GM12878 (cell line): ENCODE results near the gene PPP2R5D. TPM values are rescaled to one million over a fixed set of nuclear protein-coding genes. Genes with fewer than 3 reads are reported as not detected.

Experiments used
- ATAC-seq: fragments of 200-7000 bp; cut with Tn5 transposase; 3 replicates; pipeline ENCODE4 v1.9.1; 2020; ENCODE audit warnings: mild to moderate bottlenecking, moderate library complexity
- BruUV-seq: library from RNA; stranded (reverse); fragments of 400-500 nt; replicated peaks from 2 replicates; lab custom pipeline; 2021; lab: Mats Ljungman, UMichigan
- CTCF ChIA-PET: fragments of 300-600 bp; sonication (Branson Sonifier 250); formaldehyde crosslinking; extraction: SDS; loops from one replicate; lab custom pipeline; 2021; ENCODE audit warnings: inconsistent platforms; lab: Yijun Ruan, JAX
- POLR2A ChIA-PET: fragments of 350-600 bp; formaldehyde crosslinking; extraction: SDS; loops from one replicate; lab custom pipeline; 2021; ENCODE audit warnings: inconsistent platforms; lab: Charles Lee
- RAD21 ChIA-PET: fragments of 300-600 bp; sonication (Branson Sonifier 250); formaldehyde crosslinking; loops from one replicate; lab custom pipeline; 2023; ENCODE audit warnings: antibody characterized with exemption; ENCODE audit not compliant: unreplicated experiment; lab: Charles Lee
- SMC1A ChIA-PET: fragments of 300-600 bp; sonication (Branson Sonifier 250); formaldehyde crosslinking; loops from one replicate; lab custom pipeline; 2023; ENCODE audit not compliant: unreplicated experiment, uncharacterized antibody; lab: Charles Lee
- DNase-seq: peaks from one replicate; pipeline ENCODE4 v3.0.0-alpha.2; 2011; ENCODE audit warnings: low read depth, low spot score
- FAIRE-seq: peaks from 3 replicates; lab custom pipeline; 2011; peaks lifted over from hg19 to GRCh38; lab: Jason Lieb, UNC
- H2AFZ ChIP-seq: 2 replicates; pipeline ENCODE4 v1.6.0; 2011; ENCODE audit warnings: low read depth, low read length, control low read depth; ENCODE audit not compliant: control insufficient read depth
- H3K27ac ChIP-seq: 2 replicates; pipeline ENCODE4 v1.5.1; 2011; ENCODE audit warnings: control low read depth; ENCODE audit not compliant: control insufficient read depth, insufficient read depth
- H3K27me3 ChIP-seq, 2 experiments: replicated peaks in 1 of 2; 2 replicates each; pipeline versions ENCODE4 v1.6.0 to v1.6.1; 2011; ENCODE audit warnings: low read length in 1 of 2; ENCODE audit not compliant: control insufficient read depth in 2 of 2, insufficient read depth in 2 of 2
- H3K36me3 ChIP-seq, 2 experiments: 2 replicates each; pipeline ENCODE4 v1.5.1; 2011; ENCODE audit warnings: low read length in 1 of 2; ENCODE audit not compliant: control insufficient read depth in 2 of 2, insufficient read depth in 2 of 2
- H3K4me1 ChIP-seq: 2 replicates; pipeline ENCODE4 v1.6.1; 2011; ENCODE audit warnings: mild to moderate bottlenecking, low read length, moderate library complexity, mixed read lengths; ENCODE audit not compliant: control insufficient read depth, insufficient read depth
- H3K4me2 ChIP-seq: 2 replicates; pipeline ENCODE4 v1.6.0; 2011; ENCODE audit warnings: control low read depth; ENCODE audit not compliant: control insufficient read depth, insufficient read depth
- H3K4me3 ChIP-seq: fragments of 200-600 bp; sonication (generic); 2 replicates; pipeline ENCODE4 v1.5.1; 2016
- H3K79me2 ChIP-seq: 2 replicates; pipeline ENCODE4 v1.6.0; 2011; ENCODE audit warnings: low read length; ENCODE audit not compliant: control insufficient read depth, insufficient read depth
- H3K9ac ChIP-seq: 2 replicates; pipeline ENCODE4 v1.8.0; 2011; ENCODE audit warnings: low read length, control low read depth, mixed read lengths; ENCODE audit not compliant: control insufficient read depth, insufficient read depth
- H3K9me3 ChIP-seq: replicated peaks from 3 replicates; pipeline ENCODE4 v1.5.1; 2011; ENCODE audit warnings: mild to moderate bottlenecking, low read length; ENCODE audit not compliant: control insufficient read depth, insufficient read depth
- H4K20me1 ChIP-seq: 2 replicates; pipeline ENCODE4 v1.6.0; 2011; ENCODE audit not compliant: control insufficient read depth, insufficient read depth
- FOXM1 ChIP-seq: IDR thresholded peaks from 2 replicates; pipeline ENCODE4 v1.6.1; 2012; ENCODE audit warnings: low read depth, mild to moderate bottlenecking, inconsistent platforms, low read length, moderate library complexity
- MXI1 ChIP-seq: fragments of 150-350 bp; IDR thresholded peaks from 2 replicates; pipeline ENCODE4 v1.6.1; 2011; ENCODE audit warnings: low read depth, mild to moderate bottlenecking, inconsistent platforms, low read length, improper control_type of control experiment
- MYB ChIP-seq: fragments of 150-350 bp; IDR thresholded peaks from 2 replicates; pipeline ENCODE4 v1.6.1; 2014; ENCODE audit warnings: mild to moderate bottlenecking, low read depth, low read length, borderline replicate concordance
- NFXL1 ChIP-seq: fragments of 450-650 bp; IDR thresholded peaks from 2 replicates; pipeline ENCODE4 v1.6.1; 2017; ENCODE audit warnings: antibody characterized with exemption, mild to moderate bottlenecking, borderline replicate concordance
- PAX8 ChIP-seq: fragments of 450-650 bp; IDR thresholded peaks from 2 replicates; pipeline ENCODE4 v1.6.1; 2017; ENCODE audit warnings: mild to moderate bottlenecking, moderate library complexity
- RAD21 ChIP-seq: IDR thresholded peaks from 2 replicates; pipeline ENCODE4 v1.6.1; 2011; ENCODE audit warnings: mild to moderate bottlenecking, low read depth, low read length, moderate library complexity; ENCODE audit not compliant: insufficient read depth
- RELA ChIP-seq: fragments of 450-650 bp; IDR thresholded peaks from 2 replicates; pipeline ENCODE4 v1.8.0; 2014; ENCODE audit warnings: borderline replicate concordance; ENCODE audit not compliant: partially characterized antibody
- SMAD1 ChIP-seq: fragments of 450-650 bp; IDR thresholded peaks from 2 replicates; pipeline ENCODE4 v1.6.1; 2018; ENCODE audit warnings: mild to moderate bottlenecking, low read depth; ENCODE audit not compliant: partially characterized antibody
- SMARCA5 ChIP-seq: fragments of 450-650 bp; IDR thresholded peaks from 2 replicates; pipeline ENCODE4 v1.6.1; 2017; ENCODE audit warnings: mild to moderate bottlenecking
- SP1 ChIP-seq: IDR thresholded peaks from one replicate; pipeline ENCODE4 v1.6.1; 2011; ENCODE audit warnings: low read depth, low read length
- ZNF217 ChIP-seq: fragments of 450-650 bp; IDR thresholded peaks from 2 replicates; pipeline ENCODE4 v1.6.1; 2017; ENCODE audit warnings: antibody characterized with exemption, mild to moderate bottlenecking
- ZSCAN29 ChIP-seq: fragments of 450-650 bp; IDR thresholded peaks from 2 replicates; pipeline ENCODE4 v1.6.1; 2017; ENCODE audit warnings: mild to moderate bottlenecking, moderate library complexity
- WGBS: methylation state at CpG from one replicate; pipeline ENCODE4 v1.1.6; 2016; ENCODE audit warnings: low lambda C conversion rate; ENCODE audit not compliant: insufficient replicate concordance, insufficient coverage; ENCODE audit errors: missing lambda C conversion rate; 5-methylcytosine and 5-hydroxymethylcytosine counted together
- in situ Hi-C: fragments of 300-500 bp; cut with MboI; formaldehyde crosslinking; loops from 9 replicates; pipeline ENCODE4 v1.14.3; 2018; ENCODE audit warnings: mixed read lengths
- intact Hi-C: fragments of 100-400 bp; cut with micrococcal nuclease; formaldehyde crosslinking; loops from one replicate; pipeline ENCODE4 v1.14.2; 2022; ENCODE audit not compliant: unreplicated experiment
- polyA plus RNA-seq, 11 experiments: library from polyadenylated mRNA; depleted of rRNA in 4 of 11; unstranded in 6 of 11; stranded (reverse) in 5 of 11; fragments of >200 nt; fragmentation: Nextera tagmentation in 4 of 11; fragmentation: Illumina TruSeq in 1 of 11; extraction: Ambion mirVana in 4 of 11; extraction: Trizol in 1 of 11; gene quantifications; 1 replicate in 1 of 11; 2 replicates in 10 of 11; pipeline versions ENCODE4 v1.2.1 to v1.2.3, GENCODE V29; 2011 to 2016; ENCODE audit warnings: inconsistent platforms in 2 of 11, missing spikeins in 2 of 11, low read depth in 1 of 11
- total RNA-seq, 4 experiments: library from RNA; depleted of rRNA in 3 of 4; stranded (reverse); fragments of >200 nt in 3 of 4; fragmentation: Illumina TruSeq in 1 of 4; extraction: Trizol in 1 of 4; gene quantifications; 2 replicates each; pipeline versions ENCODE4 v1.2.1 to v1.2.3, GENCODE V29; 2013 to 2021
- TF ChIP-seq, protein P1 (sequence below): fragments of 150-350 bp; IDR thresholded peaks from 2 replicates; pipeline ENCODE4 v1.6.1; 2016; ENCODE audit warnings: low read depth, low read length
- TF ChIP-seq, protein P2 (sequence below): fragments of 450-650 bp; IDR thresholded peaks from 2 replicates; pipeline ENCODE4 v1.6.1; 2017; ENCODE audit warnings: mild to moderate bottlenecking, low read depth, inconsistent platforms; ENCODE audit not compliant: poor library complexity, severe bottlenecking
- TF ChIP-seq, protein P3 (sequence below): IDR thresholded peaks from 2 replicates; pipeline ENCODE4 v1.6.1; 2011; ENCODE audit warnings: low read depth, mild to moderate bottlenecking, low read length, moderate library complexity, borderline replicate concordance; ENCODE audit errors: extremely low read depth
- TF ChIP-seq, protein P4 (sequence below): fragments of 450-650 bp; IDR thresholded peaks from 2 replicates; pipeline ENCODE4 v1.6.1; 2018; ENCODE audit warnings: mild to moderate bottlenecking, low read depth, moderate library complexity; ENCODE audit not compliant: partially characterized antibody

Gene PPP2R5D
- total and polyA plus RNA-seq, 10 of the 15 experiments (the other 5 are each of a cell fraction or from before 2014, with no cell fraction given) = 1.5 to 59.0 (median 32.0) TPM

DNA sequence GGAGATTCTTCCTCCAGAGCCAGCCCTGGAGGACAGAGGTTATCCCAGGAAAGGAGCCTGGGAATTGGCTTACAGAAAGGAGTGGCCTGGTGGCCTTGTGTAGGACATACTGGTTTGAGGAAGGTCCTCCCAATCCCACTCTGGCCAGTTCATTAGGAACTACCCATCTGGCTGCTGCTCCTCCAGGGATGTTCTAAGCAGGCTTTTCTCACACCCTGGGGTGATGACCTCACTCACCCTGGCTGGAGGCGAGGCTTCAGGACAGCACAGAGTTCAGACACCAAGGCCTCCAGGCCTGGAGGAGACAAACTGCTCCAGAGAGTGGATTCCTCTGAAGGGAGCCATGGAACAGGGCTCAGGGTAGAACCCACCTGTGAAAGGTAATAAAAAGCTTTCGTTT lies 14.9 kb upstream of the PPP2R5D start:
- no peak for FAIRE-seq
- H3K4me2 ChIP-seq = no peak overlapping the region
- no peak for DNase-seq
- H3K4me1 ChIP-seq = no peaks in the 10 kb centered on the region
- no peak overlapping the region for H3K9ac ChIP-seq
- intact Hi-C loops = no loop called here
- ATAC-seq = no peak
- no peaks in the 10 kb centered on the region for H4K20me1 ChIP-seq
- TF ChIP-seq RELA = no peak
- TF ChIP-seq PAX8 = no peak
- no peak for TF ChIP-seq RAD21
- TF ChIP-seq FOXM1 = no peak
- no peak for TF ChIP-seq SMAD1
- no peak for TF ChIP-seq MYB
- TF ChIP-seq, protein P1, sequence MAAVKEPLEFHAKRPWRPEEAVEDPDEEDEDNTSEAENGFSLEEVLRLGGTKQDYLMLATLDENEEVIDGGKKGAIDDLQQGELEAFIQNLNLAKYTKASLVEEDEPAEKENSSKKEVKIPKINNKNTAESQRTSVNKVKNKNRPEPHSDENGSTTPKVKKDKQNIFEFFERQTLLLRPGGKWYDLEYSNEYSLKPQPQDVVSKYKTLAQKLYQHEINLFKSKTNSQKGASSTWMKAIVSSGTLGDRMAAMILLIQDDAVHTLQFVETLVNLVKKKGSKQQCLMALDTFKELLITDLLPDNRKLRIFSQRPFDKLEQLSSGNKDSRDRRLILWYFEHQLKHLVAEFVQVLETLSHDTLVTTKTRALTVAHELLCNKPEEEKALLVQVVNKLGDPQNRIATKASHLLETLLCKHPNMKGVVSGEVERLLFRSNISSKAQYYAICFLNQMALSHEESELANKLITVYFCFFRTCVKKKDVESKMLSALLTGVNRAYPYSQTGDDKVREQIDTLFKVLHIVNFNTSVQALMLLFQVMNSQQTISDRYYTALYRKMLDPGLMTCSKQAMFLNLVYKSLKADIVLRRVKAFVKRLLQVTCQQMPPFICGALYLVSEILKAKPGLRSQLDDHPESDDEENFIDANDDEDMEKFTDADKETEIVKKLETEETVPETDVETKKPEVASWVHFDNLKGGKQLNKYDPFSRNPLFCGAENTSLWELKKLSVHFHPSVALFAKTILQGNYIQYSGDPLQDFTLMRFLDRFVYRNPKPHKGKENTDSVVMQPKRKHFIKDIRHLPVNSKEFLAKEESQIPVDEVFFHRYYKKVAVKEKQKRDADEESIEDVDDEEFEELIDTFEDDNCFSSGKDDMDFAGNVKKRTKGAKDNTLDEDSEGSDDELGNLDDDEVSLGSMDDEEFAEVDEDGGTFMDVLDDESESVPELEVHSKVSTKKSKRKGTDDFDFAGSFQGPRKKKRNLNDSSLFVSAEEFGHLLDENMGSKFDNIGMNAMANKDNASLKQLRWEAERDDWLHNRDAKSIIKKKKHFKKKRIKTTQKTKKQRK = no peak
- no peak for TF ChIP-seq NFXL1
- TF ChIP-seq ZSCAN29 = no peak
- no peak for TF ChIP-seq SP1
- TF ChIP-seq, protein P2, sequence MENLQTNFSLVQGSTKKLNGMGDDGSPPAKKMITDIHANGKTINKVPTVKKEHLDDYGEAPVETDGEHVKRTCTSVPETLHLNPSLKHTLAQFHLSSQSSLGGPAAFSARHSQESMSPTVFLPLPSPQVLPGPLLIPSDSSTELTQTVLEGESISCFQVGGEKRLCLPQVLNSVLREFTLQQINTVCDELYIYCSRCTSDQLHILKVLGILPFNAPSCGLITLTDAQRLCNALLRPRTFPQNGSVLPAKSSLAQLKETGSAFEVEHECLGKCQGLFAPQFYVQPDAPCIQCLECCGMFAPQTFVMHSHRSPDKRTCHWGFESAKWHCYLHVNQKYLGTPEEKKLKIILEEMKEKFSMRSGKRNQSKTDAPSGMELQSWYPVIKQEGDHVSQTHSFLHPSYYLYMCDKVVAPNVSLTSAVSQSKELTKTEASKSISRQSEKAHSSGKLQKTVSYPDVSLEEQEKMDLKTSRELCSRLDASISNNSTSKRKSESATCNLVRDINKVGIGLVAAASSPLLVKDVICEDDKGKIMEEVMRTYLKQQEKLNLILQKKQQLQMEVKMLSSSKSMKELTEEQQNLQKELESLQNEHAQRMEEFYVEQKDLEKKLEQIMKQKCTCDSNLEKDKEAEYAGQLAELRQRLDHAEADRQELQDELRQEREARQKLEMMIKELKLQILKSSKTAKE = no peak
- TF ChIP-seq ZNF217 = no peak
- TF ChIP-seq SMARCA5 = no peak
- TF ChIP-seq, protein P3, sequence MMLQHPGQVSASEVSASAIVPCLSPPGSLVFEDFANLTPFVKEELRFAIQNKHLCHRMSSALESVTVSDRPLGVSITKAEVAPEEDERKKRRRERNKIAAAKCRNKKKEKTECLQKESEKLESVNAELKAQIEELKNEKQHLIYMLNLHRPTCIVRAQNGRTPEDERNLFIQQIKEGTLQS = no peak
- TF ChIP-seq MXI1 = no peak
- TF ChIP-seq, protein P4, sequence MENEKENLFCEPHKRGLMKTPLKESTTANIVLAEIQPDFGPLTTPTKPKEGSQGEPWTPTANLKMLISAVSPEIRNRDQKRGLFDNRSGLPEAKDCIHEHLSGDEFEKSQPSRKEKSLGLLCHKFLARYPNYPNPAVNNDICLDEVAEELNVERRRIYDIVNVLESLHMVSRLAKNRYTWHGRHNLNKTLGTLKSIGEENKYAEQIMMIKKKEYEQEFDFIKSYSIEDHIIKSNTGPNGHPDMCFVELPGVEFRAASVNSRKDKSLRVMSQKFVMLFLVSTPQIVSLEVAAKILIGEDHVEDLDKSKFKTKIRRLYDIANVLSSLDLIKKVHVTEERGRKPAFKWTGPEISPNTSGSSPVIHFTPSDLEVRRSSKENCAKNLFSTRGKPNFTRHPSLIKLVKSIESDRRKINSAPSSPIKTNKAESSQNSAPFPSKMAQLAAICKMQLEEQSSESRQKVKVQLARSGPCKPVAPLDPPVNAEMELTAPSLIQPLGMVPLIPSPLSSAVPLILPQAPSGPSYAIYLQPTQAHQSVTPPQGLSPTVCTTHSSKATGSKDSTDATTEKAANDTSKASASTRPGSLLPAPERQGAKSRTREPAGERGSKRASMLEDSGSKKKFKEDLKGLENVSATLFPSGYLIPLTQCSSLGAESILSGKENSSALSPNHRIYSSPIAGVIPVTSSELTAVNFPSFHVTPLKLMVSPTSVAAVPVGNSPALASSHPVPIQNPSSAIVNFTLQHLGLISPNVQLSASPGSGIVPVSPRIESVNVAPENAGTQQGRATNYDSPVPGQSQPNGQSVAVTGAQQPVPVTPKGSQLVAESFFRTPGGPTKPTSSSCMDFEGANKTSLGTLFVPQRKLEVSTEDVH = no peak
- POLR2A ChIA-PET = no interaction called here
- RAD21 ChIA-PET = no interaction called here
- SMC1A ChIA-PET = no interaction called here
- H2AFZ ChIP-seq = no peak overlapping the region
- BruUV-seq = no TSS peak
- H3K9me3 ChIP-seq = no peaks in the 10 kb centered on the region
- CTCF ChIA-PET = no interaction called here
- no peaks in the 10 kb centered on the region; a peak in 3 of 4 replicates for H3K36me3 ChIP-seq
- 96% methylated on average over 2 of the region's 2 CpGs for WGBS
- in situ Hi-C loops = no loop called here
- no peak overlapping the region for H3K27ac ChIP-seq
- H3K27me3 ChIP-seq = no peaks in the 10 kb centered on the region
- no peaks in the 10 kb centered on the region for H3K79me2 ChIP-seq
- no peak overlapping the region for H3K4me3 ChIP-seq
